ENCODE measurements around the gene STMND1. TPM values are rescaled to one million over a fixed set of nuclear protein-coding genes. Genes with fewer than 3 reads are reported as not detected.

STMND1 gene
- total RNA-seq, 1 donor from 2014 or later, result 4.9 TPM

- Histone ChIP-seq H3K27me3 (ENCODE audit: low read depth) (peaks cover 24% of the 10 kb centered on the region), H3K4me3 (no peak overlapping the region), H3K36me3 (no peaks in the 10 kb centered on the region), H3K9me3 (no peaks in the 10 kb centered on the region), H3K4me1 (peaks cover 11% of the 10 kb centered on the region), H3K27ac (no peak overlapping the region)
- no peak for DNase-seq
- no peak for ATAC-seq
- intact Hi-C loops (cut with DNase I), result no loop called here
- no peak for TF ChIP-seq CTCF (IDR thresholded peaks at IDR 0.05)
These were observed 2.3 kb upstream of the STMND1 start for GRCh38 chr6:17099401-17100059.

DNA sequence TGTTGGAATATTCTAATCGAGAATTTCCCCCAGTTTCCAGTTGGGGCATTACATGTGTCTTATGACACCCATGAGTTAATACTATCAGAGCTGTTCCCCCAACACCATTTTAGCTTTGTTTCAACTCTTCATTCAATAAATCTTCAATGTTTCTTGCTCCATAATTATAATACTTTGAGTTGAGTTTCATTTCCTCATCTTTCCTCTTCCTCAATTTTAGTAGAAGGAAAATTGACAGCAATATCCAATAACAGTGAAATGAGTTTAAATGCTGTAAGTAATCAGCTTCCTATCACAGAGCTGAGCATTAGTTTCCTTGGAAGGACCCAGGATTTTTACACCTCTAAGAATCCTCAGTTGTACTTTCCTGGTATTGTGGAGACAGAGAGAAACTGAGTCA, 1.0 kb upstream of the STMND1 start:
- H3K36me3 ChIP-seq, result no peaks in the 10 kb centered on the region
- no peak for DNase-seq
- peaks cover 24% of the 10 kb centered on the region for H3K27me3 ChIP-seq (ENCODE audit: low read depth)
- H3K4me1 ChIP-seq, result peaks cover 11% of the 10 kb centered on the region
- H3K9me3 ChIP-seq, result no peaks in the 10 kb centered on the region
- no peak overlapping the region for H3K27ac ChIP-seq
- ATAC-seq, result no peak
- no peak overlapping the region for H3K4me3 ChIP-seq
- TF ChIP-seq CTCF (IDR thresholded peaks at IDR 0.05), result no peak
- intact Hi-C loops (cut with DNase I), result no loop called here

DNA sequence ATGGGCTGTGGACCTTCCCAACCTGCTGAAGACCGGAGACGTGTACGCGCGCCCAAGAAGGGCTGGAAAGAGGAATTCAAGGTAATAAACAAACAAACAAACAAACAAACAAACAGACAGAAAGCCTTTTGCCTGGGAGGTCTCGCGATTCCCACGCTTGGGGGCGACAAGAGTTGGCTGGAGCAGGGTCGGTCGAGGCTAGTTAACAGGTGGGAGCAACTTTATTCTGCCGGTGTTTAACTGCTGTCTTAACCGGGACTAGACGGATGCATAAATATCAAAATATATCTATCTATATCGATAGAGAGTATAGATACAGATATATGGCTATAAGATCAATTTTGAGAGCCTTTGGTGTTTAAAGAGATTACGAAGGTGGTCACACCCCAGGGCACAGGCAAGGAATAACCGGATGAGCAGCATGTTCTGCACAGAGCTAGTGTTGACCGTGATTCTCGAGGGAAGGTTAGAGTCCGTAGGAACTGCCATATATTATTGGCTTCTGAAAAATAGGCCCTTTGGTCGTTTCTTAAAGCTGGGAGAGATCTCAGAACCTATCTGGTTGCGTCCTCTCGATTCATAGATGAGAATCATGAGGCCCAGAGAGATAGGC, 514 bp downstream of the STMND1 start:
- Histone ChIP-seq H3K4me3 (peak overlapping the region; percentile 50), H3K27ac (no peak overlapping the region), H3K36me3 (no peaks in the 10 kb centered on the region), H3K27me3 (ENCODE audit: low read depth) (peaks cover 24% of the 10 kb centered on the region), H3K4me1 (peaks cover 11% of the 10 kb centered on the region), H3K9me3 (no peaks in the 10 kb centered on the region)
- intact Hi-C loops (cut with DNase I), result no loop called here
- ATAC-seq (peak in 1 of 2 donors; percentile 47), DNase-seq (no peak)
- TF ChIP-seq CTCF (IDR thresholded peaks at IDR 0.05), result no peak

DNA sequence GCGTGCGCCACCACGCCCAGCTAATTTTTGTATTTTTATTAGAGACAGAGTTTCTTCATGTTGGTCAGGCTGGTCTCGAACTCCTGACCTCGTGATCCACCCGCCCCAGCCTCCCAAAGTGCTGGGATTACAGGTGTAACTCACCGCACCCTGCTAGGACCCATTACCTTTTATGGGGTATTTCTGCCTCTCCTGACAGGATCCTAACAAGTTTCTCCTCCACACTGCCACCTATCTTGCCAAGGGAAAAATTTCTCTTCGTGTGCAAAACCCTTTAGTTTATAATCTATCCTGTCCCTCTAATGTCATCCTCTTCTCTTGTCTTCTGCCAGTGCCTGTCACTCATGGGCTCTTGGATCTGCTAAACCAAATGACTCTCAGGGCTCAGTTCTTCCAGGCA, 1.9 kb downstream of the STMND1 start:
- no peak for DNase-seq
- Histone ChIP-seq H3K9me3 (no peaks in the 10 kb centered on the region), H3K4me1 (peaks cover 11% of the 10 kb centered on the region), H3K27ac (no peak overlapping the region), H3K36me3 (no peaks in the 10 kb centered on the region), H3K4me3 (no peak overlapping the region), H3K27me3 (ENCODE audit: low read depth) (peaks cover 20% of the 10 kb centered on the region)
- ATAC-seq, result no peak
- TF ChIP-seq CTCF (IDR thresholded peaks at IDR 0.05), result no peak
- intact Hi-C loops (cut with DNase I), result no loop called here

DNA sequence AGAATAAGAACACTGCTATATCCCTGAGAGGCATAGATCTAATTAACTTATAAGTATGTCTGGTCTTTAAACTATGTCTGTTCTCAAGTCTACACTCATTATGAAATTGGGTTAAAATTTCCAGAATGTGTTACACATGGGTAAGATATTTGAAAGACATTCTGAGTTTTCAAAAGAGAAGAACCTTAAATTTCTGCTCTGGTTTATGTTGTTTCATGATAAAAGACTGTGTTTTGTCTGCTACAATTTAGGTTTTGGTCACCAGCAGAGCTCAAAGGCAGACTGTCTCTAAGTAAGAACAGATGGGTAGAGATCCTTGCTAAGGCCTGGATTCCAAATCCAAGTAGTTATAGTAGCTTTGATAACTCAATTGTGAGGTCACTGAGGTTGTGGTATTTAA, 6.0 kb downstream of the STMND1 start:
- H3K4me3 ChIP-seq, result no peak overlapping the region
- H3K36me3 ChIP-seq, result no peaks in the 10 kb centered on the region
- intact Hi-C loops (cut with DNase I), result no loop called here
- peaks cover 15% of the 10 kb centered on the region for H3K27me3 ChIP-seq (ENCODE audit: low read depth)
- no peak overlapping the region for H3K27ac ChIP-seq
- no peak for TF ChIP-seq CTCF (IDR thresholded peaks at IDR 0.05)
- ATAC-seq, result no peak
- no peak for DNase-seq
- H3K4me1 ChIP-seq, result no peaks in the 10 kb centered on the region
- no peaks in the 10 kb centered on the region for H3K9me3 ChIP-seq

All from lower lobe of right lung (tissue), 2 donors.